GM18505 (cell line): ENCODE data around the gene ARRB1.
A peak's percentile ranks its signal among the peaks of the same experiment; 100 is the strongest.

Experiments used
- ATAC-seq: cut with Tn5 transposase; IDR thresholded peaks from one replicate; pipeline ENCODE4 v1.9.1; 2021; ENCODE audit not compliant: unreplicated experiment
- POLR2A ChIP-seq: IDR thresholded peaks from 4 replicates; pipeline ENCODE4 v1.6.1; 2011; ENCODE audit warnings: borderline replicate concordance; ENCODE audit not compliant: insufficient read depth, insufficient read length; ENCODE audit errors: extremely low read depth

Gene ARRB1

GRCh38 chr11:75249704-75250103, 101.8 kb downstream of the ARRB1 start:
- no peak for ATAC-seq
- no peak for TF ChIP-seq POLR2A

GRCh38 chr11:75248924-75249256, 102.6 kb downstream of the ARRB1 start:
- no peak for TF ChIP-seq POLR2A
- peak; percentile 17 for ATAC-seq

- no peak for TF ChIP-seq POLR2A
- ATAC-seq = no peak
These were observed 104.7 kb downstream of the ARRB1 start for GRCh38 chr11:75246671-75247350.

GRCh38 chr11:75246006-75246670, 105.3 kb downstream of the ARRB1 start:
- no peak for ATAC-seq
- no peak for TF ChIP-seq POLR2A

GRCh38 chr11:75245356-75246005, 106.0 kb downstream of the ARRB1 start:
- TF ChIP-seq POLR2A = no peak
- no peak for ATAC-seq

- ATAC-seq = no peak
- TF ChIP-seq POLR2A = no peak
These were observed 107.2 kb downstream of the ARRB1 start for GRCh38 chr11:75244052-75244814.

- TF ChIP-seq POLR2A = no peak
- no peak for ATAC-seq
These were observed 108.5 kb downstream of the ARRB1 start for GRCh38 chr11:75242722-75243600.

GRCh38 chr11:75241906-75242644, 109.4 kb downstream of the ARRB1 start:
- no peak for ATAC-seq
- no peak for TF ChIP-seq POLR2A

GRCh38 chr11:75241036-75241905, 110.2 kb downstream of the ARRB1 start:
- TF ChIP-seq POLR2A = no peak
- ATAC-seq = peak; percentile 86

- no peak for TF ChIP-seq POLR2A
- ATAC-seq = no peak
These were observed 111.0 kb downstream of the ARRB1 start, which contains the start of gene TPBGL for GRCh38 chr11:75240311-75241035. TSS of gene TPBGL (plus strand) at chr11:75240774. CDS start at chr11:75241050, 276 bp downstream.

GRCh38 chr11:75239531-75240290, 111.8 kb downstream of the ARRB1 start:
- no peak for ATAC-seq

More at GRCh38 chr11:75239531-75240290, 111.8 kb downstream of the ARRB1 start:
- TF ChIP-seq POLR2A = no peak
